Activated T-cell treated with anti-CD3 and anti-CD28 coated beads, Interleukin-2, amount 50 U/mL, for 72 hours (primary cell): ENCODE measurements around the gene TKTL1. TPM values are rescaled to one million over a fixed set of nuclear protein-coding genes. Genes with fewer than 3 reads are reported as not detected.

Experiments
- ATAC-seq, 2 donors: fragments of 150-1000 bp; cut with Tn5 transposase; replicated peaks in 1 of 2; 2 replicates each; pipeline ENCODE4 v1.10.0; 2021; ENCODE audit warnings: moderate library complexity in 2 of 2, mild to moderate bottlenecking in 1 of 2
- DNase-seq, 2 donors: peaks; one replicate each; pipeline ENCODE4 v3.0.0; 2021 to 2022; ENCODE audit warnings: mixed read lengths in 1 of 2
- H3K27ac Mint-ChIP-seq: one replicate; pipeline ENCODE4 v1.8.0; 2022; ENCODE audit warnings: mild to moderate bottlenecking, moderate library complexity, mixed read lengths
- H3K27me3 Mint-ChIP-seq: one replicate; pipeline ENCODE4 v1.8.0; 2022; ENCODE audit warnings: low read depth, mixed read lengths
- H3K36me3 Mint-ChIP-seq, 2 donors: one replicate each; pipeline ENCODE4 v1.8.0; 2022; ENCODE audit warnings: mixed read lengths in 2 of 2, mild to moderate bottlenecking in 1 of 2; ENCODE audit not compliant: insufficient read depth in 2 of 2
- H3K4me1 Mint-ChIP-seq: one replicate; pipeline ENCODE4 v1.8.0; 2022; ENCODE audit warnings: low read depth, mixed read lengths
- H3K4me3 Mint-ChIP-seq, 2 donors: one replicate each; pipeline ENCODE4 v1.8.0; 2022; ENCODE audit warnings: mild to moderate bottlenecking in 2 of 2, mixed read lengths in 2 of 2, moderate library complexity in 2 of 2
- H3K9me3 Mint-ChIP-seq, 2 donors: one replicate each; pipeline ENCODE4 v1.8.0; 2022; ENCODE audit warnings: mixed read lengths in 2 of 2
- total RNA-seq, 2 donors: library from RNA; stranded (reverse); gene quantifications; one replicate each; pipeline ENCODE4 v1.2.3, GENCODE V29; 2022

TKTL1 gene
- total RNA-seq, 2 donors from 2014 or later: 0.65 to 0.74 TPM

DNA sequence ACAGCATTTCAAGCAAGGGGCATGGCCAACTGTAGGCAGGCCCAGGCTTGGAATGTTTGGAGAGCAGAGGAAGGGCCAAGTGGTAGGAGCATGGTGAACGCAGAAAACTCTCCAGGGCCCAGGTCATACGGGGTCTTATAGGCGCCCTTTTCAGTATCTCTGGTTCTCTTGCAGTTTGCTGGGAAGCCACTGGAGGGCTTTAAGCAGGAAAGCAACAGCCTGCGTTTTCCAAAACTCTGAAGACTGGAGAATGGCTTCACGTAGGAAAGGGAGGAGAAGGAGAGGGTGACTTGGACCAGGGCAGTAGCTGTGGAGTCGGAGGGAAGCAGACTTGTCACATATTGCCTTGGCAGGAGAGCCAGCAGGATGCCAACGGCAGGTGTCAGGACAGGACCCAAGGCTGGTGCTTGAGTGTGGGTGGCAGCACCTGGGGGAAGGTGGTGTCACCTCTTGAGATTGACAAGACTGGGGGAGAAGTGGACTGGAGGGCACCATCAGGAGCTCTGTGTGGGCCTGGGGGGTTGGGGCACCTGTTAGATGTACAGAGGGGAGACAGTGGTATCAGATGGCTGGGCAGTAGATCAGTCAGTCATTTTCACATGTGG, 21.9 kb downstream of the TKTL1 start:
- DNase-seq: no peak
- peaks cover 55% of the 10 kb centered on the region for H3K4me1 Mint-ChIP-seq
- H3K4me3 Mint-ChIP-seq: peak overlapping the region in 1 of 2 donors; percentile 43
- H3K9me3 Mint-ChIP-seq: no peaks in the 10 kb centered on the region
- no peak overlapping the region for H3K27ac Mint-ChIP-seq
- peaks cover 8% of the 10 kb centered on the region for H3K27me3 Mint-ChIP-seq
- H3K36me3 Mint-ChIP-seq: no peaks in the 10 kb centered on the region
- ATAC-seq: no peak

- no peak overlapping the region for H3K4me3 Mint-ChIP-seq
- peaks cover 5% of the 10 kb centered on the region for H3K27me3 Mint-ChIP-seq
- H3K36me3 Mint-ChIP-seq: no peaks in the 10 kb centered on the region
- H3K27ac Mint-ChIP-seq: no peak overlapping the region
- DNase-seq: no peak
- ATAC-seq: no peak
- peaks cover 31% of the 10 kb centered on the region for H3K4me1 Mint-ChIP-seq
- no peaks in the 10 kb centered on the region for H3K9me3 Mint-ChIP-seq
These were observed 24.8 kb downstream of the TKTL1 start for GRCh38 chrX:154320406-154320805.

DNA sequence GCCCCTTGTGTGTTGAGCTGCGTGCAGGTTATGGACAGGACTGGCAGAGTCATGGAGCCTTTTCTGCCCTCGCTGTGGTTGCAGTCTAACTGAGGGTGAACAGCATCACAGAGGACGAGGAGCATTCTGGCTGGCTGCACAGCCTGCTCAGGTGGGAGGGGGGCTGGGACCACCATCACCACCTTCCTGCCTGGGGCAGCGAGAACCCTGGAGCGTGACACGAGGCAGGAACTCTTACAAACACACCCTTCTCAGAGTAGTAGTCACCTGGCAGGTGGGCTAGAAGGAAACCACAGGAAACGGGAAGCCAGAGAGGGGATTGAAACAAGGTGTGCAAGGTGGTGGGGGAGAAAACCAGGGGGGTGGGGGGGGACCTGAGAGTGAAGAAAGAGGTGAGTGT, 25.6 kb downstream of the TKTL1 start:
- ATAC-seq (no peak), DNase-seq (no peak)
- Mint-ChIP-seq H3K4me1 (peaks cover 34% of the 10 kb centered on the region), H3K36me3 (no peaks in the 10 kb centered on the region), H3K9me3 (no peaks in the 10 kb centered on the region), H3K4me3 (peak overlapping the region in 1 of 2 donors; percentile 50), H3K27ac (no peak overlapping the region), H3K27me3 (peaks cover 8% of the 10 kb centered on the region)

GRCh38 chrX:154321594-154321993, 26.0 kb downstream of the TKTL1 start:
- Mint-ChIP-seq H3K36me3 (no peaks in the 10 kb centered on the region), H3K4me3 (peak overlapping the region in 1 of 2 donors; percentile 7), H3K27me3 (peaks cover 8% of the 10 kb centered on the region), H3K4me1 (peaks cover 38% of the 10 kb centered on the region), H3K27ac (no peak overlapping the region), H3K9me3 (no peaks in the 10 kb centered on the region)
- ATAC-seq (peak; percentile 28 to 47), DNase-seq (no peak)

DNA sequence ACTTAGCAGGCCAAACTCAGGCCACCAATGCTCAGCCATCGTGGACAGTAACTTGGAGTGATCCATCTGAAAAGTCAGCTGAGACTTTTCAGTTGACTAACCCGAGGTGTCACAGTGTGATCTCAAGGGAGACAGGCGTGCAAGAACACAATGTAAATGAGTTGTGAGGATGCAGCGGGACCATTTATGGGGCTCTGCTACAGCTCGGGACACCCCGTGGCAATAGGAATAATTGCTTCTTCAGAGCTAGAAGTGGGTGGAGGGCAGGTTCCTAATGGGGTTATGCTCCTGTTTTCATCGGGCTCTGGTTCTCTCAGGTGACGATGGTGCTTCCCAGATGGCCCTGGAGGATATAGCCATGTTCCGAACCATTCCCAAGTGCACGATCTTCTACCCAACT, 27.3 kb downstream of the TKTL1 start:
- Mint-ChIP-seq H3K4me1 (peaks cover 39% of the 10 kb centered on the region), H3K36me3 (no peaks in the 10 kb centered on the region), H3K9me3 (no peaks in the 10 kb centered on the region), H3K4me3 (no peak overlapping the region), H3K27ac (no peak overlapping the region), H3K27me3 (peaks cover 8% of the 10 kb centered on the region)
- ATAC-seq: no peak
- no peak for DNase-seq

- H3K27me3 Mint-ChIP-seq: peaks cover 8% of the 10 kb centered on the region
- ATAC-seq (no peak), DNase-seq (no peak)
- H3K4me1 Mint-ChIP-seq: peaks cover 43% of the 10 kb centered on the region
- H3K9me3 Mint-ChIP-seq: no peaks in the 10 kb centered on the region
- no peaks in the 10 kb centered on the region for H3K36me3 Mint-ChIP-seq
- no peak overlapping the region for H3K4me3 Mint-ChIP-seq
- no peak overlapping the region for H3K27ac Mint-ChIP-seq
These were observed 27.9 kb downstream of the TKTL1 start for GRCh38 chrX:154323537-154323936.

DNA sequence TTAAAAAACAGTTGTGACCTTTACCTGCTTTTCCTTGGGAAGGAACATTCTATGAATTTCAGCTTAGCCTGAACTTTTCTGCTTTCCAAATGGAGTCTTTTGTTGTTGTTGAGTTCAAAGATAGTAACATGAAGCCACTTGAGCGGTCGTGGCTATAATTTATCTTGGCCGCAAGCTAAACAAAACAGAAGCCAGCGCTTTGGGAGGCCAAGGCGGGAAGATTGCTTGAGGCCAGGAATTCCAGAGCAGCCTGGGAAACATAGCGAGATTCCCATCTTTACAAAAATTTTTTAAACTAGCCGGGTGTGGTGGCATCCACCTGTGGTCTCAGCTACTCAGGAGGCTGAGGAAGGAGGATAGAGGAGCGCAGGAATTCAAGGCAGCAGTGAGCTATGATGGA, 29.9 kb downstream of the TKTL1 start:
- H3K27ac Mint-ChIP-seq: no peak overlapping the region
- no peaks in the 10 kb centered on the region for H3K9me3 Mint-ChIP-seq
- DNase-seq: no peak
- H3K27me3 Mint-ChIP-seq: peaks cover 8% of the 10 kb centered on the region
- no peaks in the 10 kb centered on the region for H3K36me3 Mint-ChIP-seq
- ATAC-seq: no peak
- no peak overlapping the region for H3K4me3 Mint-ChIP-seq
- H3K4me1 Mint-ChIP-seq: peaks cover 40% of the 10 kb centered on the region

GRCh38 chrX:154327038-154327820, 31.6 kb downstream of the TKTL1 start:
- Mint-ChIP-seq H3K4me3 (peak overlapping the region; percentile 42 to 77), H3K27me3 (peaks cover 8% of the 10 kb centered on the region), H3K27ac (no peak overlapping the region), H3K36me3 (no peaks in the 10 kb centered on the region), H3K4me1 (peaks cover 29% of the 10 kb centered on the region), H3K9me3 (no peaks in the 10 kb centered on the region)
- DNase-seq: peak in 1 of 2 donors; percentile 25
- peak; percentile 69 to 80 for ATAC-seq

DNA sequence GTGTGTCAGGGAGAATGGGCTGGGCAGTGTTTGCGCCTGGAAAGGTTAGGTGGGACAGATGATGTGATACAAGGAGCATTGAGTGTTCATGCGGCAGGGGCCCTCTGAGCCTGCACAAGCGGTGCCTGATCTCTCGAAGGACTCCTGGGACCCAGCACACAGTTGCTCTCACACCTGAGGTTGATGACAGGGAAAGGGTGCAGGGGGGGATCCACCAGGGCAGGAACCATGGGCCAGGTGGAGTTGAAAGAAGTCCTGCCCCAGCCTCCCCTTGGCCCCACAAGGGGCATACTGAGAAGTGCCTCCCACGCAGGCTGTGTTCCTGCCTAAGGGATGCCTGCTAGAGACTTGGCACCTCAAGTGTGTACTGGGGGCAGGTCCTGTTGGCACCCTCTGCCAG, 33.1 kb downstream of the TKTL1 start:
- Mint-ChIP-seq H3K27me3 (peaks cover 8% of the 10 kb centered on the region), H3K4me3 (no peak overlapping the region), H3K9me3 (no peaks in the 10 kb centered on the region), H3K36me3 (no peaks in the 10 kb centered on the region), H3K4me1 (peaks cover 32% of the 10 kb centered on the region), H3K27ac (no peak overlapping the region)
- DNase-seq (no peak), ATAC-seq (peak in 1 of 2 donors; percentile 42)

- ATAC-seq (no peak), DNase-seq (no peak)
- Mint-ChIP-seq H3K27ac (no peak overlapping the region), H3K9me3 (no peaks in the 10 kb centered on the region), H3K27me3 (peaks cover 8% of the 10 kb centered on the region), H3K4me3 (no peak overlapping the region), H3K36me3 (no peaks in the 10 kb centered on the region), H3K4me1 (peaks cover 38% of the 10 kb centered on the region)
These were observed 33.7 kb downstream of the TKTL1 start for GRCh38 chrX:154329294-154329693.

DNA sequence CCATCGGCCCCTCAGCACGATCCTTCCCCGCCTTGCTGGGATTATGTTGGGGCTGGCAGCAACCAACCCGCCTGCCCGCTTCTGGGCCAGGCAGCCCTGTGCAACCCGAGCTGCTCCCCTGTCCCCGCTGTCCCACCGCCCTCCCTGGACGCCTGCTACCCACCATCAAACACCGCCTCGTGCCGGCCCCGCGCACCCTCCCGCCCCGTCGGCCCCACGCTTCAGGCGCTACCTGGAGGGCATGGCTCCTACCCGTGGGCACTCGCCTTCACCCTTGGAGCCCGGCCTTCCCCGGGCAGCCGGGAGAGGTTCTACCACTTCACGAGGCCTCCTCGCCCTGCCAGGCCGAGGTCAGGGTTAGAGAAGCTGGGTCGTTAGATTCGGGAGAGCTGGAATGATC, 37.0 kb downstream of the TKTL1 start:
- DNase-seq (no peak), ATAC-seq (no peak)
- Mint-ChIP-seq H3K4me3 (no peak overlapping the region), H3K27me3 (no peaks in the 10 kb centered on the region), H3K9me3 (no peaks in the 10 kb centered on the region), H3K36me3 (no peaks in the 10 kb centered on the region), H3K4me1 (peaks cover 34% of the 10 kb centered on the region), H3K27ac (no peak overlapping the region)

DNA sequence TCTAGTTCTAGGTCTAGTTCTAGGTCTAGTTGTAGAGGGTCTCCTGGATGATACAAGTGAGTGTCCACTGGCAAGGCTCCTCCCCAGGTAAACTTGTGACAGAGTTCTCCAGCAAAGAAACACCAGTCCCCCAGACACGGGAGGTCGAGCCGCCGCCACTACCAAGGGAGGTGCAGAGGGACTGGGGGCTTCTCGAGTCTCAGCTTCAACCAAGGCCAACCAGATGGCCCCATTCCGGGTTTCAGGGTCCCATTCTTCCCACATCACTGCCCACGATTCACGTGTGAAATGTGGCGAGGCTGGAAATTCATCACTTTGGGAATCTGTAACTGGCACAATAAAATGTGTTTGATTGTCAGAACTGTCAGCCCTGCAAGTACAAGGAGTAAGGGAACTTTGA, 37.5 kb downstream of the TKTL1 start:
- H3K4me3 Mint-ChIP-seq: no peak overlapping the region
- DNase-seq: no peak
- no peak for ATAC-seq
- no peaks in the 10 kb centered on the region for H3K27me3 Mint-ChIP-seq
- no peak overlapping the region for H3K27ac Mint-ChIP-seq
- H3K4me1 Mint-ChIP-seq: peaks cover 28% of the 10 kb centered on the region
- no peaks in the 10 kb centered on the region for H3K9me3 Mint-ChIP-seq
- no peaks in the 10 kb centered on the region for H3K36me3 Mint-ChIP-seq

DNA sequence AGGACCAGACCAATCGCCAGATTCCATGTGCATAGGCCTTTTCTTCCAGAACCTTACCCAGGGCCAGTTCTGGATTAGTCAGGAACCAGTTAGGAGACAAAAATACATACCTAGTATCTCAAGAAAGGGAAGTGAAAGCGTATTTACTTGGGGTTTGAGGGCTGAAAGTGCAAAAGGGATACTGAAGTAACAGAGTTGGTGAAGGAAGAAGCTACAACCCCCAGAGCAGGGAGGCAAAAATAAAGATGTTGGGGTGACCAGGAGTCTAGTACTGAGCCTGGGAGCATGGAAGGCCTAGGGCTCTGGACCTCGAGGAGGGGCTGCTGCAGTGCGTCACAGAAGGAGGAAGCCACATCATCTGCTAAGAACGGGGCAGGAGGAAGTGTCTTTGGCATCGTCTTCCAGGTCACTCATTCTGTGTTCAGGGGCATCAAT, 38.3 kb downstream of the TKTL1 start:
- H3K27me3 Mint-ChIP-seq: no peaks in the 10 kb centered on the region
- ATAC-seq (peak; percentile 28 to 45), DNase-seq (no peak)
- no peaks in the 10 kb centered on the region for H3K36me3 Mint-ChIP-seq
- H3K4me3 Mint-ChIP-seq: peak overlapping the region; percentile 54 to 59
- H3K4me1 Mint-ChIP-seq: peaks cover 23% of the 10 kb centered on the region
- H3K9me3 Mint-ChIP-seq: no peaks in the 10 kb centered on the region
- H3K27ac Mint-ChIP-seq: peak overlapping the region; percentile 52
